ENCODE measurements around the gene KLK7.
"Not testable (repeated sequence)": the region's sequence is repeated elsewhere in the genome, so short reads cannot be mapped to it uniquely, and the experiment has no call there.

KLK7 gene

DNA sequence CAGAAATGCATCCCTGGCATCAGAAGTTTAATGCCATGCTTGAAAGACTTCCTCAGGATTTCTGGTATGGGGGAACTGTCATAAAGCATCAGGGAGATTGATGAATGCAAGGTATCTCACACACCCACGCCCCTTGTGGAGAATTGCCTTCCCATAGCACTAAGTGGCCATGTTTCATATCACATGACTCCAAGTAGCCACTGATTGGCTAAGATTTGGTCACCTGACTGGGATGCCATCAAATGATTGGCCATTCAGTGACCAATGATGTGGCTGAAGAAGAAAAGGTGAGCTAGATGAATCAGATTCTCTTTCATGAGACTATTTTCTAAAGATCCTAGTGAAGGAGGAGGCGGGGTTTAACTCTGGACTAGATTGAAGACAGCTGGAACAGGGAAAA, 10.4 kb upstream of the KLK7 start:
- ATAC-seq: no peak
- TF ChIP-seq PPARA (CRISPR knock-in tag; IDR thresholded peaks at IDR 0.05; ENCODE audit: borderline replicate concordance) (no peak), ZNF565 (CRISPR knock-in tag; conservative IDR thresholded peaks at IDR 0.05; ENCODE audit: low read depth) (no peak), ZFP3 (CRISPR knock-in tag; IDR thresholded peaks at IDR 0.05) (no peak), ARNTL (CRISPR knock-in tag; IDR thresholded peaks at IDR 0.05; ENCODE audit: borderline replicate concordance, low read depth) (no peak), RARB (CRISPR knock-in tag; IDR thresholded peaks at IDR 0.05) (no peak), TCF4 (CRISPR knock-in tag; IDR thresholded peaks at IDR 0.05; ENCODE audit: borderline replicate concordance) (no peak), TOX (CRISPR knock-in tag; IDR thresholded peaks at IDR 0.05; ENCODE audit: borderline replicate concordance) (no peak), ISL1 (CRISPR knock-in tag; IDR thresholded peaks at IDR 0.05) (no peak)

DNA sequence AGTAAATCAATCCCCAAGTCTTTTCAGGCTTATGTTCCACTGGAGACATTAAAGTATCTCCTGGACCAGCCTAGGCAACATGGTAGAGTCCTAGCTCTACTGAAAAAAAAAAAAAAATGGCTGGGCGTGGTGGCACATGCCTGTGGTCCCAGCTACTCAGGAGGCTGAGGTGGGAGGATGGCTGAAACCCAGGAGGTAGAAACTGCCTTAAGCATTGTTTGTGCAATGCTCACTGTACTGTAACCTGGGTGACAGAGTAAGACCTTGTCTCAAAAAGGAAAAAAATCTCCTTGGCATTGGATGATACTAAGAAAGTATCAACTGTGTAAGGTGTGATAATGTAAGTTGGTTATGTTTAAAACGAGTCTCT, 8.9 kb upstream of the KLK7 start:
- ATAC-seq: no peak

DNA sequence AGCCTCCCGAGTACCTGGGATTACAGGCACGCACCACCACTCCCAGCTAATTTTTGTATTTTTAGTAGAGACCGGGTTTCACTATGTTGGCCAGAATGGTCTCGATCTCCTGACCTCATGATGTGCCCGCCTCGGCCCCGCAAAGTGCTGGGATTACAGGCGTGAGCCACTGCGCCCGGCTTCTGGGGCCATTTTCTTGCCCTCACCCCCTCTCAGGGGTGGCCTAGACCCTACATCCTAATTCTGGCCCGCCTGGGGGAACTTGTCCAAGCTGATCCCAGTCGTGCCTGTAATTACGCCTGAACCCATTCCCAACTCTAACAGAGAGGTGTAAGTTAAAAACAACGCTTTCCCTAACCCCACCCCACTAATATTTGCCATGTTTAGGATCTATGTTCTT, 699 bp upstream of the KLK7 start:
- ATAC-seq: not testable (repeated sequence)

More for the DNA sequence above, 8.9 kb upstream of the KLK7 start:
- TF ChIP-seq OSR1 (CRISPR knock-in tag; IDR thresholded peaks at IDR 0.05) (no peak), ZNF565 (CRISPR knock-in tag; conservative IDR thresholded peaks at IDR 0.05; ENCODE audit: low read depth) (no peak), TOX (CRISPR knock-in tag; IDR thresholded peaks at IDR 0.05; ENCODE audit: borderline replicate concordance) (no peak), ISL1 (CRISPR knock-in tag; IDR thresholded peaks at IDR 0.05) (no peak), BACH2 (CRISPR knock-in tag; IDR thresholded peaks at IDR 0.05; ENCODE audit: borderline replicate concordance) (no peak), GLIS3 (CRISPR knock-in tag; IDR thresholded peaks at IDR 0.05) (no peak)
- TF ChIP-seq, protein P1, sequence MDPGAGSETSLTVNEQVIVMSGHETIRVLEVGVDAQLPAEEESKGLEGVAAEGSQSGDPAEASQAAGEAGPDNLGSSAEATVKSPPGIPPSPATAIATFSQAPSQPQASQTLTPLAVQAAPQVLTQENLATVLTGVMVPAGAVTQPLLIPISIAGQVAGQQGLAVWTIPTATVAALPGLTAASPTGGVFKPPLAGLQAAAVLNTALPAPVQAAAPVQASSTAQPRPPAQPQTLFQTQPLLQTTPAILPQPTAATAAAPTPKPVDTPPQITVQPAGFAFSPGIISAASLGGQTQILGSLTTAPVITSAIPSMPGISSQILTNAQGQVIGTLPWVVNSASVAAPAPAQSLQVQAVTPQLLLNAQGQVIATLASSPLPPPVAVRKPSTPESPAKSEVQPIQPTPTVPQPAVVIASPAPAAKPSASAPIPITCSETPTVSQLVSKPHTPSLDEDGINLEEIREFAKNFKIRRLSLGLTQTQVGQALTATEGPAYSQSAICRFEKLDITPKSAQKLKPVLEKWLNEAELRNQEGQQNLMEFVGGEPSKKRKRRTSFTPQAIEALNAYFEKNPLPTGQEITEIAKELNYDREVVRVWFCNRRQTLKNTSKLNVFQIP (CRISPR knock-in tag; IDR thresholded peaks at IDR 0.05; ENCODE audit: borderline replicate concordance, low read depth): no peak

DNA sequence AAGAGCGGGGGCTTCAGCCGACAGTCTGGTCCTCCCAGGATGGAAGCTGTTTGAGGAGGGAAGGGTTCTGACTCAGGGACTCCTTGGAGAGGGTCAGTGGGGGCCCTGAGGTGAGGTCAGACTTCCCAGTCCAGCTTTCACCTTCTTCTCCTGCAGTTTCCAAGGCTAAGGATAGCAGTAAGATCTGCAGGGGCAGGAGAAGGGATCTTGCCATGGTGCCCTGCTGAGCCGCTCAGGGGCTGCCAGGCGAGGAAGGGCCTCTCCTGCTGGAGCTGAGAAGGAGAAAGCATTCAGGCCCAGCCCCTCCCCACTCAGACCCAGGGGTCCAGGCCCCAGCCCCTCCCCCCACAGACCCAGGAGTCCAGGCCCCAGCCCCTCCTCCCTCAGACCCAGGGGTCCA, 1.5 kb downstream of the KLK7 start:
- ATAC-seq: no peak
- TF ChIP-seq, protein P1 (CRISPR knock-in tag; IDR thresholded peaks at IDR 0.05; ENCODE audit: borderline replicate concordance, low read depth): no peak

DNA sequence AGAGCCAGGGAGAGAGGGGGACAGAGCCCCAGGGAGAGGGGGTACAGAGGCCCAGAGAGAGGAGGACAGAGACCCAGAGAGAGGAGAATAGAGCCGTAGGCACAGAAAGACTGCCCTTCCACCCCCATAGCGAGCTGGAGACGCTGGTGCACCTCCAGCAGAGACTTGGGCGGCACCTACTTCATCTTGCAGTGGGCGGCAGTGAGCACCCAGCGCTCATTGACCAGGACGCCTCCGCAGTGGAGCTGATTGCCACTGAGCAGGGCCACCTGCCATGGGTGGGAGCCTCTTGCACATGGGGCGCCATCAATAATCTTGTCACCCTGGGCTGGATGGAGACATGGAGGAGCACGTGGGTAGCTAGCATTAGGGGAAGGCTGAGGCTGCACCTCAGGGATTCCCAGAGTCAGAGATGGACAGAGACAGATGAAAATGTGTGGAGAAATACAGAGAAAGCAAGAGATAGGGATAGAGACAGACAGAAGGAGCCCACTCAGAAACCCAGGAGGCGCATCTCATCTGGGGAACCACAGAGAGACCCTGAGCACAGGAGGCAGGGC, 2.0 kb downstream of the KLK7 start:
- ATAC-seq: peak; percentile 22; the same call in 2 of the 3 replicates
- TF ChIP-seq, protein P1 (CRISPR knock-in tag; IDR thresholded peaks at IDR 0.05; ENCODE audit: borderline replicate concordance, low read depth): no peak
- TF ChIP-seq ESRRG (CRISPR knock-in tag; IDR thresholded peaks at IDR 0.05): no peak
- no peak for TF ChIP-seq TCF4 (CRISPR knock-in tag; IDR thresholded peaks at IDR 0.05; ENCODE audit: borderline replicate concordance)
- TF ChIP-seq, protein P2, sequence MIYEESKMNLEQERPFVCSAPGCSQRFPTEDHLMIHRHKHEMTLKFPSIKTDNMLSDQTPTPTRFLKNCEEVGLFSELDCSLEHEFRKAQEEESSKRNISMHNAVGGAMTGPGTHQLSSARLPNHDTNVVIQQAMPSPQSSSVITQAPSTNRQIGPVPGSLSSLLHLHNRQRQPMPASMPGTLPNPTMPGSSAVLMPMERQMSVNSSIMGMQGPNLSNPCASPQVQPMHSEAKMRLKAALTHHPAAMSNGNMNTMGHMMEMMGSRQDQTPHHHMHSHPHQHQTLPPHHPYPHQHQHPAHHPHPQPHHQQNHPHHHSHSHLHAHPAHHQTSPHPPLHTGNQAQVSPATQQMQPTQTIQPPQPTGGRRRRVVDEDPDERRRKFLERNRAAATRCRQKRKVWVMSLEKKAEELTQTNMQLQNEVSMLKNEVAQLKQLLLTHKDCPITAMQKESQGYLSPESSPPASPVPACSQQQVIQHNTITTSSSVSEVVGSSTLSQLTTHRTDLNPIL (CRISPR knock-in tag; IDR thresholded peaks at IDR 0.05; ENCODE audit: low read depth): no peak
- TF ChIP-seq, protein P3, sequence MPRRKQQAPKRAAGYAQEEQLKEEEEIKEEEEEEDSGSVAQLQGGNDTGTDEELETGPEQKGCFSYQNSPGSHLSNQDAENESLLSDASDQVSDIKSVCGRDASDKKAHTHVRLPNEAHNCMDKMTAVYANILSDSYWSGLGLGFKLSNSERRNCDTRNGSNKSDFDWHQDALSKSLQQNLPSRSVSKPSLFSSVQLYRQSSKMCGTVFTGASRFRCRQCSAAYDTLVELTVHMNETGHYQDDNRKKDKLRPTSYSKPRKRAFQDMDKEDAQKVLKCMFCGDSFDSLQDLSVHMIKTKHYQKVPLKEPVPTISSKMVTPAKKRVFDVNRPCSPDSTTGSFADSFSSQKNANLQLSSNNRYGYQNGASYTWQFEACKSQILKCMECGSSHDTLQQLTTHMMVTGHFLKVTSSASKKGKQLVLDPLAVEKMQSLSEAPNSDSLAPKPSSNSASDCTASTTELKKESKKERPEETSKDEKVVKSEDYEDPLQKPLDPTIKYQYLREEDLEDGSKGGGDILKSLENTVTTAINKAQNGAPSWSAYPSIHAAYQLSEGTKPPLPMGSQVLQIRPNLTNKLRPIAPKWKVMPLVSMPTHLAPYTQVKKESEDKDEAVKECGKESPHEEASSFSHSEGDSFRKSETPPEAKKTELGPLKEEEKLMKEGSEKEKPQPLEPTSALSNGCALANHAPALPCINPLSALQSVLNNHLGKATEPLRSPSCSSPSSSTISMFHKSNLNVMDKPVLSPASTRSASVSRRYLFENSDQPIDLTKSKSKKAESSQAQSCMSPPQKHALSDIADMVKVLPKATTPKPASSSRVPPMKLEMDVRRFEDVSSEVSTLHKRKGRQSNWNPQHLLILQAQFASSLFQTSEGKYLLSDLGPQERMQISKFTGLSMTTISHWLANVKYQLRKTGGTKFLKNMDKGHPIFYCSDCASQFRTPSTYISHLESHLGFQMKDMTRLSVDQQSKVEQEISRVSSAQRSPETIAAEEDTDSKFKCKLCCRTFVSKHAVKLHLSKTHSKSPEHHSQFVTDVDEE (CRISPR knock-in tag; IDR thresholded peaks at IDR 0.05): no peak
- no peak for TF ChIP-seq ZFP3 (CRISPR knock-in tag; IDR thresholded peaks at IDR 0.05)
- TF ChIP-seq ZFP30 (CRISPR knock-in tag; IDR thresholded peaks at IDR 0.05): no peak
- no peak for TF ChIP-seq ARNTL (CRISPR knock-in tag; IDR thresholded peaks at IDR 0.05; ENCODE audit: borderline replicate concordance, low read depth)
- TF ChIP-seq ZNF70 (CRISPR knock-in tag; IDR thresholded peaks at IDR 0.05): no peak
- no peak for TF ChIP-seq ZNF8 (CRISPR knock-in tag; IDR thresholded peaks at IDR 0.05)
- TF ChIP-seq RARB (CRISPR knock-in tag; IDR thresholded peaks at IDR 0.05): no peak
- no peak for TF ChIP-seq PPARA (CRISPR knock-in tag; IDR thresholded peaks at IDR 0.05; ENCODE audit: borderline replicate concordance)
- TF ChIP-seq BACH2 (CRISPR knock-in tag; IDR thresholded peaks at IDR 0.05; ENCODE audit: borderline replicate concordance): no peak
